CD4-positive, alpha-beta T cell treated with Interleukin-12 subunit alpha and Interleukin-12 subunit beta, for 1 hour (primary cell): ENCODE measurements around the gene PLA2G2A.
"Not testable (repeated sequence)": the region's sequence is repeated elsewhere in the genome, so short reads cannot be mapped to it uniquely, and the experiment has no call there.

Experiments used
- DNase-seq: peaks from one replicate; pipeline ENCODE4 v3.0.0-alpha.2; 2020

Gene PLA2G2A

GRCh38 chr1:19979494-19979977, at the start of gene PLA2G2A:
PLA2G2A (minus strand) TSS chr1:19979618; CDS start chr1:19978773, 845 bp downstream.
- no peak for DNase-seq

GRCh38 chr1:20028726-20029125, 49.3 kb upstream of the PLA2G2A start:
- DNase-seq = no peak

GRCh38 chr1:20028125-20028524, 48.7 kb upstream of the PLA2G2A start:
- no peak for DNase-seq

GRCh38 chr1:20017741-20018140, 38.3 kb upstream of the PLA2G2A start:
- DNase-seq = no peak

GRCh38 chr1:20014153-20014552, 34.7 kb upstream of the PLA2G2A start:
- no peak for DNase-seq

- DNase-seq = no peak
These were observed 30.6 kb upstream of the PLA2G2A start for GRCh38 chr1:20010016-20010415.

- no peak for DNase-seq
These were observed 29.8 kb upstream of the PLA2G2A start for GRCh38 chr1:20009212-20009611.

GRCh38 chr1:20008391-20008841, 29.0 kb upstream of the PLA2G2A start:
- DNase-seq = no peak

GRCh38 chr1:19998823-19999222, 19.4 kb upstream of the PLA2G2A start:
- DNase-seq = not testable (repeated sequence)

GRCh38 chr1:19990689-19991088, 11.3 kb upstream of the PLA2G2A start:
- DNase-seq = no peak

- DNase-seq = not testable (repeated sequence)
These were observed 10.8 kb upstream of the PLA2G2A start for GRCh38 chr1:19990182-19990582.

GRCh38 chr1:19988267-19989006, 9.0 kb upstream of the PLA2G2A start:
- no peak for DNase-seq

GRCh38 chr1:19987719-19988118, 8.3 kb upstream of the PLA2G2A start:
- no peak for DNase-seq

- not testable (repeated sequence) for DNase-seq
These were observed 5.1 kb upstream of the PLA2G2A start for GRCh38 chr1:19984409-19985016.

GRCh38 chr1:19981507-19982312, 2.3 kb upstream of the PLA2G2A start:
- DNase-seq = no peak

GRCh38 chr1:19981170-19981506, 1.7 kb upstream of the PLA2G2A start:
- DNase-seq = no peak

- no peak for DNase-seq
These were observed 896 bp upstream of the PLA2G2A start for GRCh38 chr1:19980314-19980713.

GRCh38 chr1:19978143-19978542, 1.3 kb downstream of the PLA2G2A start:
- no peak for DNase-seq

GRCh38 chr1:19976317-19977003, 3.0 kb downstream of the PLA2G2A start:
- no peak for DNase-seq

GRCh38 chr1:19975423-19976193, 3.8 kb downstream of the PLA2G2A start:
- DNase-seq = no peak

- DNase-seq = peak; percentile 27
These were observed 4.5 kb downstream of the PLA2G2A start for GRCh38 chr1:19974822-19975416.

GRCh38 chr1:19973616-19974015, 5.8 kb downstream of the PLA2G2A start:
- DNase-seq = no peak
